Mammary epithelial cell (primary cell): Measurements from ENCODE around the gene PPFIBP1.

Experiments used
- EZH2 ChIP-seq: IDR thresholded peaks from 2 replicates; pipeline ENCODE4 v1.6.1; 2012; ENCODE audit warnings: low read length, inconsistent platforms, borderline replicate concordance
- TF ChIP-seq, protein P1 (sequence below), 2 donors: IDR thresholded peaks in 1 of 2; conservative IDR thresholded peaks in 1 of 2; 2 replicates each; pipeline ENCODE4 v1.5.1; 2011 to 2012; ENCODE audit warnings: inconsistent platforms in 2 of 2, low read length in 2 of 2, mild to moderate bottlenecking in 2 of 2, control low read depth in 1 of 2, low read depth in 1 of 2; ENCODE audit not compliant: insufficient read depth in 1 of 2; ENCODE audit errors: extremely low read depth in 1 of 2

DNA sequence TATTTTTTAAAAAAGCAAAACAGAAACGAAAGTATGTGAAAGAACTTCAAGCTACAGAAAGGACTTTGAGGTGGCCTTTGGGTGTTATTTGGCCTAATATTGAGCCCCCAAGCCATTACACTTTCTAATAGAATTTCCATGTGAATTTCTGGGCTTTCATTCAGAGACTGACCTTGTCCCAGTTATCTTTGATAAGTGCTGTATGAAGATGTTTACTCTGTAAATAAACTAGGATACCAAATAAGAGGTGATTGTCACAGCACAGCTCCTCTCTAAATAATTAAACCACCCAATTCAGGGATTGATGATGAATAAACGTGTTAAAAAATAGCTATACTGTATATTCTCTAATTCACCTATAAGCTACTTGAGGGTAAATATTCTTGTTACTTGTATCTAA is 32.8 kb upstream of the PPFIBP1 start:
- no peak for TF ChIP-seq EZH2
- TF ChIP-seq, protein P1, sequence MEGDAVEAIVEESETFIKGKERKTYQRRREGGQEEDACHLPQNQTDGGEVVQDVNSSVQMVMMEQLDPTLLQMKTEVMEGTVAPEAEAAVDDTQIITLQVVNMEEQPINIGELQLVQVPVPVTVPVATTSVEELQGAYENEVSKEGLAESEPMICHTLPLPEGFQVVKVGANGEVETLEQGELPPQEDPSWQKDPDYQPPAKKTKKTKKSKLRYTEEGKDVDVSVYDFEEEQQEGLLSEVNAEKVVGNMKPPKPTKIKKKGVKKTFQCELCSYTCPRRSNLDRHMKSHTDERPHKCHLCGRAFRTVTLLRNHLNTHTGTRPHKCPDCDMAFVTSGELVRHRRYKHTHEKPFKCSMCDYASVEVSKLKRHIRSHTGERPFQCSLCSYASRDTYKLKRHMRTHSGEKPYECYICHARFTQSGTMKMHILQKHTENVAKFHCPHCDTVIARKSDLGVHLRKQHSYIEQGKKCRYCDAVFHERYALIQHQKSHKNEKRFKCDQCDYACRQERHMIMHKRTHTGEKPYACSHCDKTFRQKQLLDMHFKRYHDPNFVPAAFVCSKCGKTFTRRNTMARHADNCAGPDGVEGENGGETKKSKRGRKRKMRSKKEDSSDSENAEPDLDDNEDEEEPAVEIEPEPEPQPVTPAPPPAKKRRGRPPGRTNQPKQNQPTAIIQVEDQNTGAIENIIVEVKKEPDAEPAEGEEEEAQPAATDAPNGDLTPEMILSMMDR (conservative IDR thresholded peaks at IDR 0.05 in 1 of 2, IDR thresholded peaks at IDR 0.05 in 1 of 2; ENCODE audit: extremely low read depth in 1 of 2, insufficient read depth in 1 of 2, low read depth in 1 of 2, low read length in 2 of 2) = no peak
